ENCODE data around the gene SLC35D1.

Gene SLC35D1

DNA sequence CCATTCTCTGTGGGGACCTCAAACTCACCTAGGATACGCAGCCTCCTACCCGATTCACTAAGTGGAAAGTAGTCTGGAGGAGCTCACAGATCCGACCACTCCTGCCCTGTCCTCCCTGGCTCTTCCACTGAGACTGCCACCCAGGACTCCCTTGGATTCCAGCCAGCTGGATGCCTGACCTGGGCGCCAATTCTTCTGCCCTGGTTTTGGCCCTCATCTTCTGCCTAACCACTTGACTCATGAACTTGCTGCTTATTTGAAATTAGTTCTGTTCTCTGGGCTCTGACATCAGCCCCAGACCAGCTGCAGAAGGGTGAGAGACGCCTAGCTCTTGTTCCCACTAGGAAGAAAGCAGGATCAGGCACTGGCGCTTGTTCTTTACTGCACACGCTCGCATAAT is 48.9 kb downstream of the SLC35D1 start:
- TF ChIP-seq, protein P1, sequence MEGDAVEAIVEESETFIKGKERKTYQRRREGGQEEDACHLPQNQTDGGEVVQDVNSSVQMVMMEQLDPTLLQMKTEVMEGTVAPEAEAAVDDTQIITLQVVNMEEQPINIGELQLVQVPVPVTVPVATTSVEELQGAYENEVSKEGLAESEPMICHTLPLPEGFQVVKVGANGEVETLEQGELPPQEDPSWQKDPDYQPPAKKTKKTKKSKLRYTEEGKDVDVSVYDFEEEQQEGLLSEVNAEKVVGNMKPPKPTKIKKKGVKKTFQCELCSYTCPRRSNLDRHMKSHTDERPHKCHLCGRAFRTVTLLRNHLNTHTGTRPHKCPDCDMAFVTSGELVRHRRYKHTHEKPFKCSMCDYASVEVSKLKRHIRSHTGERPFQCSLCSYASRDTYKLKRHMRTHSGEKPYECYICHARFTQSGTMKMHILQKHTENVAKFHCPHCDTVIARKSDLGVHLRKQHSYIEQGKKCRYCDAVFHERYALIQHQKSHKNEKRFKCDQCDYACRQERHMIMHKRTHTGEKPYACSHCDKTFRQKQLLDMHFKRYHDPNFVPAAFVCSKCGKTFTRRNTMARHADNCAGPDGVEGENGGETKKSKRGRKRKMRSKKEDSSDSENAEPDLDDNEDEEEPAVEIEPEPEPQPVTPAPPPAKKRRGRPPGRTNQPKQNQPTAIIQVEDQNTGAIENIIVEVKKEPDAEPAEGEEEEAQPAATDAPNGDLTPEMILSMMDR (IDR thresholded peaks at IDR 0.05) = no peak
- no peak for TF ChIP-seq ZFX (IDR thresholded peaks at IDR 0.05; ENCODE audit: borderline replicate concordance)
- no peak overlapping the region for H3K27ac ChIP-seq

DNA sequence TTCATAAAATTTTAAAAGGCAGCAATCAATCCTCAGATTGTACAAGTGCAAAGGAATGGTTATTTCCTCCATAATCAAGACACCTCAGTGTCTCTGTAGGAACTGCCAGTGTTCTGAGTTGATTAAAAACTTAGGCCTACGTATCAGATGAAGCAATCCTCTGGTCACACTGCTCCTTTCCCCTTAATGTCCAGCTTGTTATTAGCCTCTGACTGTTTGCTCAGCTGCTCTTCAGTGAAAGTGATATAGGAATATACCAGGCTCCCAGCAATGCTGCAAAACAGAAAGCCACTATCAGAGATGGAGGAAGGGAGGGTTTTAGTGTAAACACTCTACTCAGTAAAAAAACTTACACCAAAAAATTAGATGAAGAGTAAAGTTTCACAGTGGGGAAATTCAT is 49.8 kb downstream of the SLC35D1 start:
- H3K27ac ChIP-seq = no peak overlapping the region
- TF ChIP-seq, protein P1 (IDR thresholded peaks at IDR 0.05) = no peak
- no peak for TF ChIP-seq ZFX (IDR thresholded peaks at IDR 0.05; ENCODE audit: borderline replicate concordance)

DNA sequence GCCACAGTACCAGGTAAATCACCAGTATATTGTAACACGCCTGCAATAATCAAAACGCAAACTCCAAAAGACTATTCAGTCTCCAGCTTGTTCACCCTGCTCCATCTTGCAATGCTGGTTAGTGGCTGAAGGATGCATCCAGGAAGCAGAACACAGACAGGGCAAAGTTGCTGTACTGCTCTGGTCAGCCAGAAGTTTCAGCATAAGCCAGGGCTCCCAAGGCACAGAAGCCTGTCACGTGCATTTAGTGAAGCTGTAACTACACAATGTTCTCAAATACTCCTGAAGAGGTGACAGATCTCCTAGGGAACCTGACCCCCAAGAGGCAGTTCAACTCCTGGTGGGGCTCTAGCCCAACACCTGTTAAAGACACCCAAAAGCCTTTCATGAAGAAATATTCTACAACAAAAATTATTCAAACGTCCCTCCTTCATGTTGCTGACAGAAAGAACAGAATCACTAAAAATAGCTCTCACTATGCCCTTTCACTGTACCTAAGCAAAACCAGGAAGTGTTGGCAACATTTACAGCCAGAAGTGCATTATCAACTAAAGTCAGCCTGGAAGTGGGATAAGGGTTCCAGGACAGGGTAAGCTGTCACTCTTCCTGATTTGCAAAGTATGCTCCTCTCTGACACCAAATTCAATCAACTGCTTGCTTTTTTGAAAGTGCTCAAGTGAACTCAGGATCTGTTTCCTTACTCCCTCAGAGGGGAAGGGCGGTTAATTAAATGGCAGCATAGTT is 52.1 kb downstream of the SLC35D1 start:
- TF ChIP-seq, protein P1 (IDR thresholded peaks at IDR 0.05) = no peak
- TF ChIP-seq ZFX (IDR thresholded peaks at IDR 0.05; ENCODE audit: borderline replicate concordance) = no peak

DNA sequence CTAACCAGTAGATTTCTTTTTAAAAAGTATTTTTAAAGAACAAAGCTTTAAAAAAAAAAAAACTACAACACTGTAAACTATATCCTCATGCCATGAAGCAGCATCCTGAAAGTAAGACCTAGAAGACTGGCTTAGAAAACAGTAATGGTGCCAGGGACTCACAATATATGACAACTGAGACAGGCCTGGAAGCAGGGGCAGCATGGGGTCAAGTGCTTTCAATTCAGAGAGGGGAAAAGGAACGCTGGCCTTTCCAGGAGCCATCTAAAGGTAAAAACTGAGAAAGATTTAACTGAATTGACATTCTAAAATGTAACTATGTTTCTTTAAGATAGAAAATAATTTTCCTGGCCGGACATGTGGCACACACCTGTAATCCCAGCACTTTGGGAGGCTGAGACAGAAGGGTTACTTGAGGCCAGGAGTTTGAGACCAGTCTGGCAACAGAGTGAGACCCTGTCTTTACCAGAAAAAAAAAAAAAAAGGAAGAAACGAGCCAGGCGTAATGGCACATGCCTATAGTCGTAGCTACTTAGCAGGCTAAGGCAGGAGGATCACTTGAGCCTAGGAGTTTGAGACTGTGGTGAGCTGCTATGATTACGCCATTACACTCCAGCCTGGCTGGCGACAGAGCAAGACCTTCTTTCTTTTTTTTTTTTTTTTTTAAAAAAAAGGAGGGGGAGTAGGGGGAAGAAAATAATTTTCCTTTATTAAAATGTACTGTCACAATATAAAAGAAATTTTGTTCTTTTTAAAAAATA is 54.1 kb downstream of the SLC35D1 start:
- TF ChIP-seq, protein P1 (IDR thresholded peaks at IDR 0.05) = no peak
- TF ChIP-seq ZFX (IDR thresholded peaks at IDR 0.05; ENCODE audit: borderline replicate concordance) = no peak
- H3K27ac ChIP-seq = no peak overlapping the region

More for the DNA sequence above, 52.1 kb downstream of the SLC35D1 start:
- H3K27ac ChIP-seq = no peak overlapping the region

DNA sequence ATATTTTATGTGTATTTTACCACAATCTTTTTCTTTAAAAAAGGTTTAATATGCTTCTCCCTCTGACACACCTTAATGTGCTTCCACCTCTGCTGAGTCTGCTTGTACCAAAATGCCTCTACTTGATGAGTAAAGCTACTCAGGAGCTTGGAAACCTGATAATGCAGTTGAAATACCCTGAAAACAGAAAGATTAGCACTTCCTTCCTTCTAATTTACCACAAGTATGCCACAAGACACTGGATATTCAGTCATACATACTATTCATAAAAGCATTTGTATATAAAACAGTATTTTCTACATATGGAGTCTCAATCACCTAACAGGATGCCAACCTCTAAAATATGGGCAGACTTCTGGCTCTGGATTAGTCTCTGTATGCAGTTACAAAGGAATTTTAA is 55.0 kb downstream of the SLC35D1 start:
- TF ChIP-seq, protein P1 (IDR thresholded peaks at IDR 0.05) = no peak
- no peak for TF ChIP-seq ZFX (IDR thresholded peaks at IDR 0.05; ENCODE audit: borderline replicate concordance)
- H3K27ac ChIP-seq = no peak overlapping the region

DNA sequence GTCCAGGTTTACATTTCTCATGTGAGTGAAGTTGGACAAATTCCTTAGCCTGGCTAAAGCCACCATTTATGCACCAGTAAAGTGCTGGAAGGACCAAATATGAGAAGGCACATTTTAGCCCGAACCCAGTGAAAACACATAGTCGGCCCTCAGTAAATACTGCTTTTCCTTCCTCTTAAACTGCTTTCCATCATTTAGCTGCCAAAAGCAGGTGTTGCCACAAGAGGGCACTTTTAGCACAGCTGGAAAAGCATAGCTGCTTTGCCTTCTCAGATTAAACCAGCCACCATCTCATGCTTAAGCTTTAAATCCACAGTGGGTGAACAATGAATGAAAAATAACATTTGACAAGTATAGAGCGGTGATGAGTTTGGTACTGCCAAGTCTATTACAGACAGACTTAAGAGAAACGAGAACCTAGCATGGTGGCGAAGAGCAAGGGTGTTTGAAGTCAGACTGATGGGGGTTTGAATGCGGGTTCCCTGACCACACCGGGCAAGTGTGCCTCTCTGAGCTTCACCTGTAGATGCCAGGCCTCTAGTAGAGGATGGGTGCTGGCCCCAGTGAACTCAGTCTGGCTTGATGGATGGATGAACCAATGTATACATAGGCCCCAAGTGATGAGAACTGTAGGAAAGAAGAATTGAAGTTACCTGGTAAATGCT is 57.8 kb downstream of the SLC35D1 start:
- no peak overlapping the region for H3K27ac ChIP-seq
- TF ChIP-seq, protein P1 (IDR thresholded peaks at IDR 0.05) = peak; percentile 89
- no peak for TF ChIP-seq ZFX (IDR thresholded peaks at IDR 0.05; ENCODE audit: borderline replicate concordance)
